ENCODE measurements around the gene CACNA2D4.

Gene CACNA2D4

DNA sequence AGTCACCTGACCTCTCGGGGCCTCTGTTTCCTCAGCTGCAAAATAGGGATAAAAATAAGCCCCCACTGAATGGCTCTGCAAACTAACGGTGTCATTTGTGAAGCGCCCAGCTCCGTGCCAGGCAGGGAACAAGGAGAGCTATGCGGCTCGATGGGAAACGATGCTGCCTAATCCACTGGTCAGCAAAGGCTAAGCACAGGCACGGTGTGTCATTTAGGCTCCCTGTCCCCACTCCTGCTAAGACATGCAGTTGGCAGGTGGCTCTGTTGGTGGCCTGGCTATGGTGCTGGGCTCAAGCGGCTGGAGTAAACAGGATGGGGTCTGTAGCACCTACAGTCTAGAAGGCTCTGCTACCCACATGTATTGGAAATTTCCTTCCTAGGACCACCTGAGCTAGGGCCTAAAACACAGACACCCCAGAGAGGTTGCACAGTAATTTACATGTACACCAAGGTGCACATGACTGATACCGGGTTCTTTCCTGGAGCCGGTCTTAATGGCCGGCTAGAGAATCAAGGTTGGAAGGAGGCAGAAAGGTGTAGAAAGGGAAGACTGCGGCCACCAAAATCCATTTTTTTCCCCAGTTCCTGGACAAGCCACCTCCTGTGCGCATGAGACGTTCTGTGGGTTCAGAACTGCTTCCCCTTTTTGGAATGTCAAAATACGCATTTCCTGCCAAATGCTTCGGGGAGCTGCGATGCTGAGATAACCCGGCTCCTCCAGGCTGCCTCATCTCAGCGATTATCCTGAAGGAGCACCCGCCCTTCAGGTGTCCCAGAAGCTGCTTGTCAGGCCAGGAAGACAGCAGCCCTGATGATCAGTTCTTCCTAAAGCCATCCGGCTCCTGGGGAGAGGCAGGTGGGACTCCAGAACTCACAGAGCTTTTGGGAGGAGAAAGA lies 1.0 kb downstream of the CACNA2D4 start:
- no peak for DNase-seq (ENCODE audit: low spot score)

- no peak for DNase-seq (ENCODE audit: low spot score)
Measured at GRCh38 chr12:1916371-1917171, 1.9 kb downstream of the CACNA2D4 start.

- DNase-seq (ENCODE audit: low spot score) = no peak
Measured at GRCh38 chr12:1915082-1915968, 3.1 kb downstream of the CACNA2D4 start.

DNA sequence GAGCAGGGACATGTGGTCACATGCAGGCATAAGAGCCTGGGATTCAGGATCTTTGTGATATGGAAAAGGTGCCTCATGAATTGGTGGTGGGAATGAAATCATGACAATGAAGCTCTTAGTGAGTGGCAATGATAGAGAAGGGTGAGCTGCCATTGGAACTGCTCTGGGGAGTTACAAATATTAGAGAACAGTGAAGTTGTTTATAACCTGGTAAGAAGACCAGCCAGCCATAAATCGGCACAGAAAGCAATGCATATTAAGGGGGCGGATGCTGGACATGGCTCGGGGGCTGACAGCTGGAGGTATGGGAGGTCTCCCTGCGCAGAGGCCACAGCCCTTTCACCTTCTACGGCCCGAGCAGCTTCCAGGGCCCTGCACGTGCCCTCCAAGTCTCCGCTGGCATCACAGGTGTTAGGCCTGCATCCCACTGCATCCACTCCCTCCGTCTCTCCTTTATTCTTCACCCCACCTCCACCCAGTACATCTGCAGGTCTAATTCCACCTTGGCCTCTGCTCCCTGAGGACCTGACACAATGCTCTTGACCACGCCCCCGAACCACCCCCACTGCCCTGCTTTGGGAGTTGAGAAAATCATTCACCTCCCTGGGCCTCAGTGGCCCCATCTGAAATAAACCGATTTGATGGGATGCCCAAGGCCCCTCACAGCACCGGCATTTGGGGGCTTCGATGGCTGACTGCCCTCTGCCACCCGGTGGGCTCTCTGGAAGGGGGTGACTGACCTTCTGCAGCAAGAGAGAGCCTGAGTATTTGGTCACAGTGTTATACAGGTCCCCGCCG lies 4.1 kb downstream of the CACNA2D4 start:
- no peak for DNase-seq (ENCODE audit: low spot score)

DNA sequence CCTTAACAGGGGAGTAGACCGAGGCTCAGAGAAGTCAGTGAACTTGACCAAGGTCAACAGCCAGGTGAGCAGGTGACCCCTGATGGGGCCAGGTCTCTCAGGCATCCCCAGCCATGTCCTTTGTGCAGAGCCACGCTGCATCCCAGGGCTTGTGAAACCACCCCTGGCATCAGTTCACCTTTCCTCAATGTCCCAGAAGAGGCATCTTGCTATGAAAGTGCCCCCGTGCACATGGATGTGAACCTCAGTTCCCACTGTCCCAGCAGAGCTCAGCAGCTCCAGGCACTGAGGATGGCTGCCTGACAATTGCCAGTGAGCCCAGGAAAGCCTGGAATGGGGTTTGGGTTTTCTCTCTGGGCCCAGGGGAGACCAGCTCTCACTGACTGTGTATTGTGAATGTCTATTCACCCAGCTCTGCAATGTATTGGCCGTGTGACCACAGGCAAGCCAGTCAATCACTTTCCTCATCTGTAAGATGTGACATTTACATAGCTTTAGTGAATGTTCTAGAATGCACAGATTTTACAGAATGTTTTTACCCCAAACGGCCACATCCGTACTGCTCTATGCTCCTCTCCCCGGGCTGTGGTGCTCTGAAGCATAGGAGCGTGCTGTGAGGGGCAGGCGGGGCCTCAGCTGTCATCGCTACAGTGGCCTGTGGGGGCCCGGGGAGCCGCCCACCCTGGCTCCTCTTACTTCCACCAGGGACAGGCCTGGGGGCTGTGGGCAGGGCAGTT lies 4.9 kb downstream of the CACNA2D4 start:
- DNase-seq (ENCODE audit: low spot score) = no peak

DNA sequence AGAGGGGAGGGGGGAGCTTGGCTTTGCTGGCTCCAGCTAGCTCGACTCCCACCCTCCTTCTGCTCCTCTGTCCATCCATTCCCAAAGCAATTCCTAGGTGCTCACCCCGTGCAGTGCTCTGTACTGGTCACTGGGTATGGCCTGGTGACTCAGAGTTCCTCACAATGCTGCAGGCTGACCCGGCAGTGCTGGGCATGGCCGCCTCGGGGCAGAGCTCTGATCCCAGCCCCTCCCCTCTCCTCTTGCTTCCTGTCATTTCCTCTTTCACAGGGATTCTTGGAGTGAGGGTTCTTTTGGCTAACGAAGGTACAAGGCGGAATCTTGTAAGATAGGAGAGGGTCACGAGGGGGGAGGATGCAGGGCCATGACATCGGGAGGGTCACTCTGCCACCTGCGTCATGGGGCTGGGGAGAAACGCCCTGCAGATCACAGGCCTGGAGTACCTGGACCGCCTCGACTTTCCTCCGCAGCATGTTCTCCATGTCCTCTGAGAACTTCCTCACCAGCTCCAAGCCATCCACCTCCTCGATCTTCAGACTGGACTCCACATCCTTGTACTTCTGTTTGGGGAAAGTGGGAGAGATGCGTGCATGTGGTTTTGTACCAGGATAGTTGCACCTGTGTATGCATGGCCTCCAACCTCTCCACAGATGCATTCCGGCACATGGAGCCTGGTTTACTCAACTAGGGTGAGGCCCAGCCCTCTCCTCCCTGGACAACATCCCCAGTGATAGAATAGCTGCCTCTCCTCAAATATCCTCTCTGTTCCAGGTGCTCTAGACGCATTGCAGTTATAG lies 5.7 kb downstream of the CACNA2D4 start:
- no peak for DNase-seq (ENCODE audit: low spot score)

GRCh38 chr12:1911598-1912575 lies 6.6 kb downstream of the CACNA2D4 start:
- DNase-seq (ENCODE audit: low spot score) = no peak

DNA sequence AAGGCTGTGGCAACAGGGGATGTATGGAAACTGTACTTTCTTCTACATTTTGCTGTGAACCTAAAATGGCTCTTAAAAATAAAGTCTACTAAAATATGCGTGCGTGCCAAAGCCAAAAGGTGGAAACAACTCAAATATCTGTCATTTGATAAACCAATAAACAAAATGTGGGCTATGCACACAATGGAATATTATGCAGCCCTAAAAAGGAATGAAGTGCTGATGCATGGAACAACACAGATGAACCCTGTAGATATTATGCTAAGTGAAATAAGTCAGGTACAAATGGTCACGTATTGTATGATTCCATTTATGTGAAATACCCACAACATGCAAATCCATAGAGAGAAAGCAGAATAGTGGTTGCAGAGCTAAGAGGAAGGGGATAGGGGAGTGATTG lies 8.0 kb downstream of the CACNA2D4 start:
- no peak for DNase-seq (ENCODE audit: low spot score)

GRCh38 chr12:1908758-1909157 lies 9.7 kb downstream of the CACNA2D4 start:
- no peak for DNase-seq (ENCODE audit: low spot score)

GRCh38 chr12:1907652-1908611 lies 10.5 kb downstream of the CACNA2D4 start:
- DNase-seq (ENCODE audit: low spot score) = no peak

DNA sequence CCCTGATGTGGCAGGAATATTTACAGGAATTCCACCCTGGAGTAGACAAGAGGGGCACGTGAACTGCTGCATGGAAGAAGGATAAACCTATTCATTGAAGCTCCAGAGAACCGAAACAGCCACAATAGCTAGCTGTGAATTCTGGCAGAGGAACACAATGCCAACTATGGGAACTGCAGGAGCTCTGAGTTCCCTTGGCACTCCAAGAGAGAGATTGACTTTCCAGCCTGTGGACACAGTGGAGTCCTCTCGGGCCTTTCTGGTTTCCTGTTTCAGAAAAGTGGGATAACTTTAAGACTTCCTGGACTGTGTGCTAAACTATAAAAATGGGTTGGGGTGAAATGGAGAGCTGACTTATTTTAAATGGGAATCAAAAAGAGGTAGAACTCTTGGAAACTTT lies 11.9 kb downstream of the CACNA2D4 start:
- no peak for DNase-seq (ENCODE audit: low spot score)

- no peak for DNase-seq (ENCODE audit: low spot score)
Measured at GRCh38 chr12:1904875-1905274, 13.6 kb downstream of the CACNA2D4 start.

GRCh38 chr12:1896964-1897363 lies 21.5 kb downstream of the CACNA2D4 start:
- DNase-seq (ENCODE audit: low spot score) = no peak

GRCh38 chr12:1890810-1891209 lies 27.6 kb downstream of the CACNA2D4 start:
- DNase-seq (ENCODE audit: low spot score) = no peak

DNA sequence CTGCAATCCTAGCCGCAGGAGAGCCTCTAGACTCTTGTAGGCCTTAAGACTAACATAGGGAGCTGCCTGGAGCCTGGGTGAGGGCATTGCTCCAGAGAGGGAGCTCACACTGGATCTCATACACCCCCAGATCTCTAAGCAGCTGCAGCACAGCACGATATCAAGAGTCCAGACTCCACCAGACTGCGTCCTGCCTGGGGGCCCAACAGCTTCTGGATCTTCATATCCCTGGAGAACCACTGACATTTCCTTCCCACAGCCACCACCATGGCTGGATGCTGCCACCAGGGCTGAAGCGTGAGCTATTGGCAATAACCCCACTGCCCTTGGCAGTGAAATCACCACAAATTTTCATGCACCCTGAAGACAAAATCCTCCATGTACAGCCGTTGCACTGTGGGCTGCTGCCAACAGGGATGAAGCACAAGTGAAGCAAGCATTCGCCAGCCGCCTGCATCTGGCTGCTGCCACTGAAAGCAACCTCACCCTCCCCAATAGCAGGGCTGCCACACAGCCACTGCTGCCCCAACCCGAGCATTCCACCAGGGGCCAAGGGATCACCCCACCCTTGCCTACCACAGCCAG lies 28.2 kb downstream of the CACNA2D4 start:
- no peak for DNase-seq (ENCODE audit: low spot score)

GRCh38 chr12:1888923-1889322 lies 29.5 kb downstream of the CACNA2D4 start:
- no peak for DNase-seq (ENCODE audit: low spot score)
